Measurements from ENCODE around the gene ZSCAN30.

DNA sequence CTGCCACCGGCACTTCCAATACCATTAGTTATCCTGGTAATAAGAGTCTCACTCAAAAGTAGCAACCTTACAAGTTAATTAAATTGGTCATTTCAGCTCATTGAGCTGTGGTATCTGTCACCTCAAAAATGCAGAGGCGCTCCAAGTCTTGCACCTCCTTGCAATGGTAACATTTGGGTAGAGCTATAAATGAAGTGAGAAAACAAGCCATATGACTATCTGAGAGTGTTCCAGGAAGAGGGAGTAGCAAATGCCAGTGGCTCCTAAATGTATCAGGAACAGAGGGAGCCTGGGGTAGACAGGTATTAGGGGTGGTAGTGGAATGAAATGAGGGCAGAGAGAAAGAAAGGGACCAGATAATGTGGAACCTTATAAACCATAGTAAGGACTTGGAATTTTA is 6.0 kb upstream of the ZSCAN30 start:
- TF ChIP-seq, protein P1, sequence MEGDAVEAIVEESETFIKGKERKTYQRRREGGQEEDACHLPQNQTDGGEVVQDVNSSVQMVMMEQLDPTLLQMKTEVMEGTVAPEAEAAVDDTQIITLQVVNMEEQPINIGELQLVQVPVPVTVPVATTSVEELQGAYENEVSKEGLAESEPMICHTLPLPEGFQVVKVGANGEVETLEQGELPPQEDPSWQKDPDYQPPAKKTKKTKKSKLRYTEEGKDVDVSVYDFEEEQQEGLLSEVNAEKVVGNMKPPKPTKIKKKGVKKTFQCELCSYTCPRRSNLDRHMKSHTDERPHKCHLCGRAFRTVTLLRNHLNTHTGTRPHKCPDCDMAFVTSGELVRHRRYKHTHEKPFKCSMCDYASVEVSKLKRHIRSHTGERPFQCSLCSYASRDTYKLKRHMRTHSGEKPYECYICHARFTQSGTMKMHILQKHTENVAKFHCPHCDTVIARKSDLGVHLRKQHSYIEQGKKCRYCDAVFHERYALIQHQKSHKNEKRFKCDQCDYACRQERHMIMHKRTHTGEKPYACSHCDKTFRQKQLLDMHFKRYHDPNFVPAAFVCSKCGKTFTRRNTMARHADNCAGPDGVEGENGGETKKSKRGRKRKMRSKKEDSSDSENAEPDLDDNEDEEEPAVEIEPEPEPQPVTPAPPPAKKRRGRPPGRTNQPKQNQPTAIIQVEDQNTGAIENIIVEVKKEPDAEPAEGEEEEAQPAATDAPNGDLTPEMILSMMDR (IDR thresholded peaks at IDR 0.05): no peak
- TF ChIP-seq POLR2AphosphoS5 (IDR thresholded peaks at IDR 0.05): no peak
- TF ChIP-seq POLR2A (IDR thresholded peaks at IDR 0.05; ENCODE audit: low read depth): no peak
- TF ChIP-seq EP300 (IDR thresholded peaks at IDR 0.05): no peak

Measured in esophagus muscularis mucosa (tissue), 4 donors.